Thoracic aorta (tissue), 2 donors: ENCODE data around the gene AGR2. TPM values are rescaled to one million over a fixed set of nuclear protein-coding genes. Genes with fewer than 3 reads are reported as not detected.
A peak's percentile ranks its signal among the peaks of the same experiment; 100 is the strongest.

Experiments used
- ATAC-seq: fragments of 150-250 bp; one replicate; pipeline ENCODE4 v1.8.0; 2017; ENCODE audit warnings: low read depth; ENCODE audit not compliant: insufficient number of reproducible peaks, low FRiP score
- DNase-seq: peaks from one replicate; pipeline ENCODE4 v3.0.0-alpha.2; 2020; ENCODE audit warnings: low spot score
- H3K27ac ChIP-seq, 2 donors: fragments of 200-600 bp; sonication (generic); 1 replicate in 1 of 2; 2 replicates in 1 of 2; pipeline ENCODE4 v1.5.1; 2016; ENCODE audit warnings: mild to moderate bottlenecking in 2 of 2, moderate library complexity in 2 of 2
- H3K27me3 ChIP-seq: fragments of 200-600 bp; sonication (generic); replicated peaks from 2 replicates; pipeline ENCODE4 v1.6.0; 2016; ENCODE audit warnings: mild to moderate bottlenecking; ENCODE audit not compliant: insufficient read depth
- H3K36me3 ChIP-seq: fragments of 200-600 bp; sonication (generic); one replicate; pipeline ENCODE4 v1.5.1; 2016
- H3K4me1 ChIP-seq, 2 donors: fragments of 200-600 bp; sonication (generic); 1 replicate in 1 of 2; 2 replicates in 1 of 2; pipeline versions ENCODE4 v1.5.1 to v1.6.0; 2016; ENCODE audit warnings: low read depth in 2 of 2, mild to moderate bottlenecking in 1 of 2; ENCODE audit not compliant: control insufficient read depth in 1 of 2
- H3K4me3 ChIP-seq: fragments of 200-600 bp; sonication (generic); 2 replicates; pipeline ENCODE4 v1.5.1; 2016; ENCODE audit warnings: mild to moderate bottlenecking
- H3K9me3 ChIP-seq: fragments of 200-600 bp; sonication (generic); 2 replicates; pipeline ENCODE4 v1.5.1; 2016
- CTCF ChIP-seq: fragments of 200-600 bp; sonication (generic); IDR thresholded peaks from one replicate; pipeline ENCODE4 v1.5.1; 2019; ENCODE audit warnings: antibody characterized with exemption
- total RNA-seq, 2 donors: library from RNA; depleted of rRNA; stranded (reverse); fragments of >200 nt; gene quantifications; one replicate each; pipeline versions ENCODE4 v1.1.0 to v1.2.3, GENCODE V29; 2016

AGR2 gene
- total RNA-seq, 2 donors from 2014 or later: 25.2 TPM; not detected in 1

GRCh38 chr7:16815001-16815400 is 10.2 kb upstream of the AGR2 start:
- peaks cover 3 to 24% of the 10 kb centered on the region in 2 donors for H3K4me1 ChIP-seq
- no peak for DNase-seq
- no peak overlapping the region for H3K27ac ChIP-seq
- no peak overlapping the region for H3K4me3 ChIP-seq
- ATAC-seq: no peak
- H3K27me3 ChIP-seq: no peaks in the 10 kb centered on the region
- no peak for TF ChIP-seq CTCF
- H3K36me3 ChIP-seq: no peaks in the 10 kb centered on the region
- no peaks in the 10 kb centered on the region for H3K9me3 ChIP-seq

GRCh38 chr7:16813232-16813616 is 8.4 kb upstream of the AGR2 start:
- ATAC-seq: no peak
- H3K27ac ChIP-seq: peak overlapping the region; percentile 0 to 1

GRCh38 chr7:16812542-16813231 is 7.9 kb upstream of the AGR2 start:
- Histone ChIP-seq H3K27ac (peak overlapping the region in 1 of 2 donors; percentile 0), H3K4me1 (peaks cover 3 to 24% of the 10 kb centered on the region in 2 donors), H3K4me3 (no peak overlapping the region), H3K27me3 (no peaks in the 10 kb centered on the region), H3K36me3 (no peaks in the 10 kb centered on the region), H3K9me3 (no peaks in the 10 kb centered on the region)
- TF ChIP-seq CTCF: no peak
- DNase-seq: no peak
- ATAC-seq: no peak

More at GRCh38 chr7:16813232-16813616, 8.4 kb upstream of the AGR2 start:
- no peaks in the 10 kb centered on the region for H3K9me3 ChIP-seq
- H3K36me3 ChIP-seq: no peaks in the 10 kb centered on the region
- no peak for DNase-seq
- H3K27me3 ChIP-seq: no peaks in the 10 kb centered on the region
- peaks cover 3 to 24% of the 10 kb centered on the region in 2 donors for H3K4me1 ChIP-seq
- no peak for TF ChIP-seq CTCF
- no peak overlapping the region for H3K4me3 ChIP-seq

DNA sequence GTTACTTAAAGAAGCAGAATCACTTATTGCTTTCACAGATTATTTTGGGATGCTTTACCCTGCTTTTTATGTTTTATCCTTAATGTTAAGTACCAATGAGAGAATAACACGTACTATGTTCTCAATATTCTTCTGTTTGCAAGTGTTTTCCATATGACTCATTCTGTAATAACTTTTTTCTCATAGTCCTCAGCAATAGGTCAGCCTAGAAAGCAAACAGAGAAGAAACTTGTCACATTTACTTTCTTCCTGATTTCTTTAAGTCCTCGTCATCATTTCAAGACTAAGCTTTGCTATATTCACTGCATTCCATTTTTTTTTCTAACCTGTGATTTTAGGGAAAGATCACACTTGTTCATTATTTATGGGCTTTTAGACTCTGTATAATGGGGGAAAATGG is 6.8 kb upstream of the AGR2 start:
- no peak overlapping the region for H3K4me3 ChIP-seq
- DNase-seq (no peak), ATAC-seq (no peak)
- no peaks in the 10 kb centered on the region for H3K36me3 ChIP-seq
- no peak for TF ChIP-seq CTCF
- H3K27ac ChIP-seq: no peak overlapping the region
- H3K4me1 ChIP-seq: peaks cover 3 to 24% of the 10 kb centered on the region in 2 donors
- H3K27me3 ChIP-seq: no peaks in the 10 kb centered on the region
- H3K9me3 ChIP-seq: no peaks in the 10 kb centered on the region

DNA sequence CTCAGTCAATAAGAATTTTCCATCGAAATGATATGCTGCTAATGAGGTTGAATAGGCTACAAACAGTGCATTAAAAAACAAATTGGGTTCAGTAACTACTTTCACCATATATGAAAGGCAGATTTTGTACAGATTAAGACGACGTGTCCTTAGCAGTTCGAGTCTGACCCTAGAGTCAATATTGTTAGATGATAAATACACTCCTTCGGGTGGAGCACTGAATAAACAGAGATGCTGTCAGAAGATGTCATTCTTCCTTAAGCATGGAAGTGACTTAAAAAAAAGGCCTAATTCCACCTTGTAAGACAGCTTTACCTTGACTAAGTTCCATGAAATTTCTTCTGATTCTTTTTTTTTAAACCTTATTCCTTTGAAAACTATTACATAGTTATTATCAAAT is 5.8 kb upstream of the AGR2 start:
- Histone ChIP-seq H3K9me3 (no peaks in the 10 kb centered on the region), H3K27ac (no peak overlapping the region), H3K4me3 (no peak overlapping the region), H3K27me3 (no peaks in the 10 kb centered on the region), H3K4me1 (peaks cover 3 to 24% of the 10 kb centered on the region in 2 donors), H3K36me3 (no peaks in the 10 kb centered on the region)
- no peak for ATAC-seq
- TF ChIP-seq CTCF: no peak
- no peak for DNase-seq
